ENCODE results near the gene ADGRA1. TPM values are rescaled to one million over a fixed set of nuclear protein-coding genes. Genes with fewer than 3 reads are reported as not detected.

Gene ADGRA1
- total and polyA plus RNA-seq, 2 experiments from 2014 or later, result 0.23 to 0.52 TPM

DNA sequence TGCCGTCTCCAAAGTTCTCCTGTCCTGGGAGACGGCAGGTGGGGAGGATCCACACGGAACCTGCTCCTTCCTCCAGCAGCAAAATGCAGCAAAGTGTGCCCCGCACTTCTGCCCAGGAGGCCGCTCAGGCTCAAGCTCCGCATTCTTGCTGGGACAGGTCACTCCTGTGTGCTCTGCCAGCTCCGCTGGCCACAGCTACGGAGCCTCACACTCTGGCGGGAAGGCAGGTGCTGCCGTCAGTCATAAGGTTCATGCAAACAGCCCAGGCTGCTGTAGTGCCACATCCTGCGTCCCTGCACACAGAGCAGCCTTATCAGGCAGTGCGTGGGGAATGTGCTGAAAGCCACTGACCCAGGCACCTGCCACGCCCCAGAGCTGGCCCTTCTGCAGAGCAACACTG lies 22.4 kb downstream of the ADGRA1 start:
- Histone ChIP-seq H2AFZ (no peak overlapping the region), H3F3A (replicated peaks; ENCODE audit: low read depth) (no peaks in the 10 kb centered on the region), H3K27ac (ENCODE audit: low read depth) (no peak overlapping the region), H3K27me3 (ENCODE audit: insufficient read depth) (no peaks in the 10 kb centered on the region), H3K4me1 (ENCODE audit: insufficient read depth) (no peaks in the 10 kb centered on the region), H3K4me2 (no peak overlapping the region), H4K20me1 (replicated peaks; ENCODE audit: insufficient read depth) (no peaks in the 10 kb centered on the region), H3K36me3 (ENCODE audit: insufficient read depth) (no peaks in the 10 kb centered on the region), H3K9me2 (ENCODE audit: insufficient read depth) (no peaks in the 10 kb centered on the region), H3K79me2 (replicated peaks; ENCODE audit: insufficient read depth) (no peaks in the 10 kb centered on the region), H3K4me3 (no peak overlapping the region)
- DNase-seq (ENCODE audit: low spot score) (no peak), ATAC-seq (no peak; the same call in 2 of the 3 replicates)
- Mint-ChIP-seq H3K4me1 (no peaks in the 10 kb centered on the region; the same call in 1 of the 3 replicates), H3K36me3 (ENCODE audit: low read depth) (peaks cover 6% of the 10 kb centered on the region; the same call in 2 of the 3 replicates), H3K9me3 (peaks cover 36% of the 10 kb centered on the region), H3K4me3 (no peak overlapping the region), H3K27me3 (ENCODE audit: insufficient read depth, low read depth, poor library complexity) (peaks cover 2% of the 10 kb centered on the region), H3K27ac (no peak overlapping the region)
- TF ChIP-seq, protein P1, sequence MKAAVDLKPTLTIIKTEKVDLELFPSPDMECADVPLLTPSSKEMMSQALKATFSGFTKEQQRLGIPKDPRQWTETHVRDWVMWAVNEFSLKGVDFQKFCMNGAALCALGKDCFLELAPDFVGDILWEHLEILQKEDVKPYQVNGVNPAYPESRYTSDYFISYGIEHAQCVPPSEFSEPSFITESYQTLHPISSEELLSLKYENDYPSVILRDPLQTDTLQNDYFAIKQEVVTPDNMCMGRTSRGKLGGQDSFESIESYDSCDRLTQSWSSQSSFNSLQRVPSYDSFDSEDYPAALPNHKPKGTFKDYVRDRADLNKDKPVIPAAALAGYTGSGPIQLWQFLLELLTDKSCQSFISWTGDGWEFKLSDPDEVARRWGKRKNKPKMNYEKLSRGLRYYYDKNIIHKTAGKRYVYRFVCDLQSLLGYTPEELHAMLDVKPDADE (IDR thresholded peaks at IDR 0.05), result no peak
- TF ChIP-seq ZNF331 (CRISPR knock-in tag; IDR thresholded peaks at IDR 0.05; ENCODE audit: low read depth) (no peak), EZH2 (IDR thresholded peaks at IDR 0.05; ENCODE audit: low read depth, unreplicated experiment) (no peak), ZNF114 (CRISPR knock-in tag; IDR thresholded peaks at IDR 0.05) (no peak), EZH2phosphoT487 (IDR thresholded peaks at IDR 0.05; ENCODE audit: unreplicated experiment) (no peak), NANOG (IDR thresholded peaks at IDR 0.05; ENCODE audit: borderline replicate concordance) (no peak), STAT1 (IDR thresholded peaks at IDR 0.05; ENCODE audit: unreplicated experiment) (no peak), JUNB (IDR thresholded peaks at IDR 0.05; ENCODE audit: unreplicated experiment) (no peak), POLR2AphosphoS5 (IDR thresholded peaks at IDR 0.05; ENCODE audit: low read depth) (no peak), CREB1 (CRISPR knock-in tag; IDR thresholded peaks at IDR 0.05; ENCODE audit: low read depth) (no peak)
- TF ChIP-seq, protein P2, sequence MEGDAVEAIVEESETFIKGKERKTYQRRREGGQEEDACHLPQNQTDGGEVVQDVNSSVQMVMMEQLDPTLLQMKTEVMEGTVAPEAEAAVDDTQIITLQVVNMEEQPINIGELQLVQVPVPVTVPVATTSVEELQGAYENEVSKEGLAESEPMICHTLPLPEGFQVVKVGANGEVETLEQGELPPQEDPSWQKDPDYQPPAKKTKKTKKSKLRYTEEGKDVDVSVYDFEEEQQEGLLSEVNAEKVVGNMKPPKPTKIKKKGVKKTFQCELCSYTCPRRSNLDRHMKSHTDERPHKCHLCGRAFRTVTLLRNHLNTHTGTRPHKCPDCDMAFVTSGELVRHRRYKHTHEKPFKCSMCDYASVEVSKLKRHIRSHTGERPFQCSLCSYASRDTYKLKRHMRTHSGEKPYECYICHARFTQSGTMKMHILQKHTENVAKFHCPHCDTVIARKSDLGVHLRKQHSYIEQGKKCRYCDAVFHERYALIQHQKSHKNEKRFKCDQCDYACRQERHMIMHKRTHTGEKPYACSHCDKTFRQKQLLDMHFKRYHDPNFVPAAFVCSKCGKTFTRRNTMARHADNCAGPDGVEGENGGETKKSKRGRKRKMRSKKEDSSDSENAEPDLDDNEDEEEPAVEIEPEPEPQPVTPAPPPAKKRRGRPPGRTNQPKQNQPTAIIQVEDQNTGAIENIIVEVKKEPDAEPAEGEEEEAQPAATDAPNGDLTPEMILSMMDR (conservative IDR thresholded peaks at IDR 0.05; ENCODE audit: low read depth in 2 of 2), result no peak
- TF ChIP-seq, protein P3, sequence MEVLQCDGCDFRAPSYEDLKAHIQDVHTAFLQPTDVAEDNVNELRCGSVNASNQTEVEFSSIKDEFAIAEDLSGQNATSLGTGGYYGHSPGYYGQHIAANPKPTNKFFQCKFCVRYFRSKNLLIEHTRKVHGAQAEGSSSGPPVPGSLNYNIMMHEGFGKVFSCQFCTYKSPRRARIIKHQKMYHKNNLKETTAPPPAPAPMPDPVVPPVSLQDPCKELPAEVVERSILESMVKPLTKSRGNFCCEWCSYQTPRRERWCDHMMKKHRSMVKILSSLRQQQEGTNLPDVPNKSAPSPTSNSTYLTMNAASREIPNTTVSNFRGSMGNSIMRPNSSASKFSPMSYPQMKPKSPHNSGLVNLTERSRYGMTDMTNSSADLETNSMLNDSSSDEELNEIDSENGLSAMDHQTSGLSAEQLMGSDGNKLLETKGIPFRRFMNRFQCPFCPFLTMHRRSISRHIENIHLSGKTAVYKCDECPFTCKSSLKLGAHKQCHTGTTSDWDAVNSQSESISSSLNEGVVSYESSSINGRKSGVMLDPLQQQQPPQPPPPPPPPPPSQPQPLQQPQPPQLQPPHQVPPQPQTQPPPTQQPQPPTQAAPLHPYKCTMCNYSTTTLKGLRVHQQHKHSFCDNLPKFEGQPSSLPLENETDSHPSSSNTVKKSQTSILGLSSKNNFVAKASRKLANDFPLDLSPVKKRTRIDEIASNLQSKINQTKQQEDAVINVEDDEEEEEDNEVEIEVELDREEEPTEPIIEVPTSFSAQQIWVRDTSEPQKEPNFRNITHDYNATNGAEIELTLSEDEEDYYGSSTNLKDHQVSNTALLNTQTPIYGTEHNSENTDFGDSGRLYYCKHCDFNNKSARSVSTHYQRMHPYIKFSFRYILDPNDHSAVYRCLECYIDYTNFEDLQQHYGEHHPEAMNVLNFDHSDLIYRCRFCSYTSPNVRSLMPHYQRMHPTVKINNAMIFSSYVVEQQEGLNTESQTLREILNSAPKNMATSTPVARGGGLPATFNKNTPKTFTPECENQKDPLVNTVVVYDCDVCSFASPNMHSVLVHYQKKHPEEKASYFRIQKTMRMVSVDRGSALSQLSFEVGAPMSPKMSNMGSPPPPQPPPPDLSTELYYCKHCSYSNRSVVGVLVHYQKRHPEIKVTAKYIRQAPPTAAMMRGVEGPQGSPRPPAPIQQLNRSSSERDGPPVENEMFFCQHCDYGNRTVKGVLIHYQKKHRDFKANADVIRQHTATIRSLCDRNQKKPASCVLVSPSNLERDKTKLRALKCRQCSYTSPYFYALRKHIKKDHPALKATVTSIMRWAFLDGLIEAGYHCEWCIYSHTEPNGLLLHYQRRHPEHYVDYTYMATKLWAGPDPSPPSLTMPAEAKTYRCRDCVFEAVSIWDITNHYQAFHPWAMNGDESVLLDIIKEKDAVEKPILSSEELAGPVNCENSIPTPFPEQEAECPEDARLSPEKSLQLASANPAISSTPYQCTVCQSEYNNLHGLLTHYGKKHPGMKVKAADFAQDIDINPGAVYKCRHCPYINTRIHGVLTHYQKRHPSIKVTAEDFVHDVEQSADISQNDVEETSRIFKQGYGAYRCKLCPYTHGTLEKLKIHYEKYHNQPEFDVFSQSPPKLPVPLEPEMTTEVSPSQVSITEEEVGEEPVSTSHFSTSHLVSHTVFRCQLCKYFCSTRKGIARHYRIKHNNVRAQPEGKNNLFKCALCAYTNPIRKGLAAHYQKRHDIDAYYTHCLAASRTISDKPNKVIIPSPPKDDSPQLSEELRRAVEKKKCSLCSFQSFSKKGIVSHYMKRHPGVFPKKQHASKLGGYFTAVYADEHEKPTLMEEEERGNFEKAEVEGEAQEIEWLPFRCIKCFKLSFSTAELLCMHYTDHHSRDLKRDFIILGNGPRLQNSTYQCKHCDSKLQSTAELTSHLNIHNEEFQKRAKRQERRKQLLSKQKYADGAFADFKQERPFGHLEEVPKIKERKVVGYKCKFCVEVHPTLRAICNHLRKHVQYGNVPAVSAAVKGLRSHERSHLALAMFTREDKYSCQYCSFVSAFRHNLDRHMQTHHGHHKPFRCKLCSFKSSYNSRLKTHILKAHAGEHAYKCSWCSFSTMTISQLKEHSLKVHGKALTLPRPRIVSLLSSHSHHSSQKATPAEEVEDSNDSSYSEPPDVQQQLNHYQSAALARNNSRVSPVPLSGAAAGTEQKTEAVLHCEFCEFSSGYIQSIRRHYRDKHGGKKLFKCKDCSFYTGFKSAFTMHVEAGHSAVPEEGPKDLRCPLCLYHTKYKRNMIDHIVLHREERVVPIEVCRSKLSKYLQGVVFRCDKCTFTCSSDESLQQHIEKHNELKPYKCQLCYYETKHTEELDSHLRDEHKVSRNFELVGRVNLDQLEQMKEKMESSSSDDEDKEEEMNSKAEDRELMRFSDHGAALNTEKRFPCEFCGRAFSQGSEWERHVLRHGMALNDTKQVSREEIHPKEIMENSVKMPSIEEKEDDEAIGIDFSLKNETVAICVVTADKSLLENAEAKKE (CRISPR knock-in tag; IDR thresholded peaks at IDR 0.05), result no peak
- TF ChIP-seq, protein P4, sequence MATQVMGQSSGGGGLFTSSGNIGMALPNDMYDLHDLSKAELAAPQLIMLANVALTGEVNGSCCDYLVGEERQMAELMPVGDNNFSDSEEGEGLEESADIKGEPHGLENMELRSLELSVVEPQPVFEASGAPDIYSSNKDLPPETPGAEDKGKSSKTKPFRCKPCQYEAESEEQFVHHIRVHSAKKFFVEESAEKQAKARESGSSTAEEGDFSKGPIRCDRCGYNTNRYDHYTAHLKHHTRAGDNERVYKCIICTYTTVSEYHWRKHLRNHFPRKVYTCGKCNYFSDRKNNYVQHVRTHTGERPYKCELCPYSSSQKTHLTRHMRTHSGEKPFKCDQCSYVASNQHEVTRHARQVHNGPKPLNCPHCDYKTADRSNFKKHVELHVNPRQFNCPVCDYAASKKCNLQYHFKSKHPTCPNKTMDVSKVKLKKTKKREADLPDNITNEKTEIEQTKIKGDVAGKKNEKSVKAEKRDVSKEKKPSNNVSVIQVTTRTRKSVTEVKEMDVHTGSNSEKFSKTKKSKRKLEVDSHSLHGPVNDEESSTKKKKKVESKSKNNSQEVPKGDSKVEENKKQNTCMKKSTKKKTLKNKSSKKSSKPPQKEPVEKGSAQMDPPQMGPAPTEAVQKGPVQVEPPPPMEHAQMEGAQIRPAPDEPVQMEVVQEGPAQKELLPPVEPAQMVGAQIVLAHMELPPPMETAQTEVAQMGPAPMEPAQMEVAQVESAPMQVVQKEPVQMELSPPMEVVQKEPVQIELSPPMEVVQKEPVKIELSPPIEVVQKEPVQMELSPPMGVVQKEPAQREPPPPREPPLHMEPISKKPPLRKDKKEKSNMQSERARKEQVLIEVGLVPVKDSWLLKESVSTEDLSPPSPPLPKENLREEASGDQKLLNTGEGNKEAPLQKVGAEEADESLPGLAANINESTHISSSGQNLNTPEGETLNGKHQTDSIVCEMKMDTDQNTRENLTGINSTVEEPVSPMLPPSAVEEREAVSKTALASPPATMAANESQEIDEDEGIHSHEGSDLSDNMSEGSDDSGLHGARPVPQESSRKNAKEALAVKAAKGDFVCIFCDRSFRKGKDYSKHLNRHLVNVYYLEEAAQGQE (IDR thresholded peaks at IDR 0.05; ENCODE audit: unreplicated experiment), result no peak
